Right hindlimb (tissue), 1 donor: Measurements from ENCODE around the gene NDUFA7.

Source experiments
- DNase-seq: peaks from one replicate; pipeline ENCODE4 v3.0.0-alpha.2; 2018

Gene NDUFA7

DNA sequence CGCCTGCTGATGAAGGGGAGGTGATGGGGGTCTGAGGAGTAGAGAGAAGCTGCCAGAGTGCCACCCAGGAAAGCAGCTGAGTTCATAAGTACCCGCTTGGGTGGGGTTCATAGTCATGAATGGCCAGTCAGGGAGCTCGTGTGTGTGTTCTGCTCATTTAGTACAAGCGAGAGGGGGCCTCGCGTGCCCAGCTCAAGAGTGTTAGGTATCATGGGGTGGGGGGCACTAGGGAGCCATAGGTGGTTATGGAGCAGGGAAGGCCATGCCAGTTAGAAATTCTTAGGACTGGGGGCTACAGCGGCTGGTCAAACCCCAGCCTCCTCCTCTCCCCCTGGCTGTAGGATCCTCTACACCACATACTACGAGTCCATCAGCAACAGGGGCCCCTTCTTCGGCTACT is 59.8 kb downstream of the NDUFA7 start:
- DNase-seq = no peak
